HPDE6-E6E7 (cell line): ENCODE measurements around the gene SNCAIP.

Experiments
- DNase-seq: peaks from one replicate; pipeline ENCODE4 v3.0.0; 2011; ENCODE audit warnings: missing footprints; ENCODE audit errors: extremely low spot score

The SNCAIP gene

DNA sequence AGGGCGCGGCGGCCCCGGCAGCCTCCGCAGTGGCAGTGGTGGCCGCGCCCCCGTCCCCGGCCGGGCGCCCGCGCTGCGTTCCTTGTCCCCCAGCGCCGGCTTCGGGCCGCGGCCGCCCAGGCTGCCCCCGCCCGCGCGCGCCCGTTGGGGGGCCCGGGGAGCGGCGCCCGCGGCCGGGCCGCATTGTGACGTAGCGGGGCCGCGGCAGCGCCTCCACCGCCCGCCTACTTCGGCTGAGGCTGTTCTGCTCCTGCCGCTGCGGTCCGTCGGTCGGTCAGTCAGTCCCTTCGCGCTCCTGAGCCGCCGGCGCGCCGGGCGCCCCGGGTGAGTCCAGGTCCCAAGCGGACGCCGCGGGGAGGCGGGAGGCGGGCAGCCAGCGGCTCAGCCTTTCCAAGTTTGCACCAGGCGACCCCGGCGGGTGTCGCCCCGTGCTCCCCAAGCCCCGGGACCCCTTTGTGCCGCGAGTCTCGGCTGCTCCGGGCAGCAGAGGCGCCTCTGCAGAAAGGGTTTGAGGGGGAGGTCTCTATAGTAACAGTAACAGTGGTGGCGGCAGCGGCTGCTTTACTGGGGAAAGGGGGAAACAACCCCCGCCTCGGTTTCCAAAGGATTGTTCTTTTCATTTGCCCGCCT lies at the start of gene SNCAIP:
Gene SNCAIP (plus strand): TSS at position 277 of the 630 bp plus-strand sequence. CDS start 78,898 bp downstream, outside the sequence.
- peak; percentile 4 for DNase-seq

DNA sequence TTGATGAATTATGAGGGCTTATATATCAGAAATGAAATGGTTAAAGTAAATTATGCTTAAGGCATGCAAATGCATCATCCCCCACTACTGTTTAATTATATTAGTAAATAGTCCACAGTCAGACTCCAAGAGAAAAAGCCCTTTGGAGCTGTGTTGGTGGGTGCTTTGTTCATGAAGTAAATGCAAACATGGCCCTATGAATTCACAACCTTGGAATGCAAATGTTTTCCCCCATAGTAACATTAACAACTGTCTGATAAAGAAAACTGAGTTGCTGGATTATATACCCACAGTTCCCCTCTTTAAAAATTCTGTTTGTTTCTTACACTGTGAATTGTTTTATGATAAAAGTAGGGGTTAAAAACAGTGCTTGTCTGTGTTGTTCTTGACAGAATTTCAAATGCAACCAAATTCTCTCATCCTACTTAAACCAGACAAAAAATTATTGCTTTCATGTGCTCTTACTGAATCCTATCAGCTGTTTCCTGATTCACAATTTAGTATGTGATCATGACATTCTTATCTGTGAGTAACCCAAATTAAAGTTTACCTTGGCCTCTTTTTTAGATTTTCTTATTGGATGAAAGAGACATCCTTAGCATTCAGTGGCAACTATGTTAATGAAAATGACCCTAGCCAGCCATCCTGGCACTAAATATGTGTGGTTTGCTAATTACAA lies 48.5 kb upstream of the SNCAIP start:
- no peak for DNase-seq

DNA sequence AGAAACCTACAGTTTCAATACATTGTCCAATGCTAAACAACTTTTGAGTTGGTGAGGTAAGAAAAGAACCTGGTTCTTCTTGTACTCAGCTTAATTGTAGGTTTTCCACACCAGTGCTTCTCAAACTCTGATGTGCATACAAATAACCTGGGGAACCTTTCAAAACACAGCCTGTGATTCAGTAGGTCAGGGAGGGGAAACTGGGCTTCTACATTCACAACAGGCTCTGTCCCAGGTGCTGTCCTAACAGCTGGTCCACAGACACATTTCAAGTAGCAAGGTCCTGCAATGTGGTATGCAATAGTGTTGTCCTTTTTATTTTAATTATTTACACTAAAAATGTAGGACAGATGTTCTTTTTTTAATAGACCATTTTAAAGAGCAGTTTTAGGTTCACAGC lies 47.4 kb upstream of the SNCAIP start:
- no peak for DNase-seq

DNA sequence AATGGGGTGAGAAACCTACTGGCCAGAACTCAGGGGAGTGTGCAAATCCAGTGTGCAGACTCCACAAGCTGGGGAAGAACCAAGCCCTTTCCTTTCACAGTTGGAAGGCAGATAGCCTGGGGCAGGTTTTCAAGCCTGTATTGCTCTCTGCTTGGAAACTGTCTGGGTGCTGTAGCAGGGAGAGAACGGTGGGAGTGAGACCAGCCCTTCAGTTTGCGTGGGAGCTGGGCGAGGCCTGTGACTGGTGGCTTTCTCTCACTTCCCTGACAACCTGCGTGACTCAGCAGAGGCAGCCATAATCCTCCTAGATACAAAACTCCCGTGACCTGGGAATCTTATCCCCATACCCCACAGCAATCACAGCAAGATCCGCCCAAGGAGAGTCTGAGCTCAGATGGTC lies 44.9 kb upstream of the SNCAIP start:
- DNase-seq, result no peak

- no peak for DNase-seq
Measured at GRCh38 chr5:122273696-122274095, 38.3 kb upstream of the SNCAIP start.

GRCh38 chr5:122283592-122283991 lies 28.4 kb upstream of the SNCAIP start:
- DNase-seq, result no peak

DNA sequence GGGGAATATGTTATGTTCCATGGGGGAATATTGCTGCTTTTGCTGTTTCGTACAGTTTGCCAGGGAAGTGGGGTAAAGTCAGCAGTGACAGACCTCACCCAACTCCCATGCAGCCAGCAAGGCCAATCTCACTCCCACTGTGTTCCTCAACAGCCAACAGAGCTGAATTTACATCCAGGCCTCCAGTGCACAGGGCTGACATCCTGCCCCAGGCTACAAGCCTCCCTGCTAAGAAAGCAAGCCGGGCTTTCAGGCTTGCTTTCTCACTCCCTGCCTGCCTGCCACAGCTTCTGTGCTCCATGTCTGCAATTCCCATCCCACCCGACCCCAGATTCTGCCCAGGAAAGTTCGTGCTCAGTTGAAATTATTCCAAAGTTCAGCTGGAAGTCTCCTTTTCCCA lies 25.5 kb upstream of the SNCAIP start:
- DNase-seq, result no peak

- DNase-seq, result no peak
Measured at GRCh38 chr5:122287101-122287500, 24.9 kb upstream of the SNCAIP start.

GRCh38 chr5:122291000-122291901 lies 20.8 kb upstream of the SNCAIP start:
- no peak for DNase-seq

DNA sequence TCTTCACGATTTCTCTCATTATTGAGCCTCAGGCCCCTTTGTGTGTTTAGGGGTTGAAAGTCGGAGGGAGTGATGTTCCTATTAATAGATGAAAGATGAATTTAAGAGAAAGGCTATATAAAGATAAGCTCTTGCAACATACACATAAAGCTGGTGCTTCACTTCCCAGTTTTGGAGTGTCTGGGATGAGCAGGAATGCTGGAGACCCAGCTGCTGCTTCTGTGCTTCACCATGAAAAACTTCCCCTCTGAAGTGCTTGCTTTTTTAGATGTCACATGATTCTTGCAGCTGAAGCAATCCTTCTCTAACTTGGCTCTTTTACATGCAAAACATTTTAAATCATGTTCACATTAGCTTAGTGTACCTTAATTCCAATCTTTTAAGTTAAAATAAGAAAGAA lies 19.7 kb upstream of the SNCAIP start:
- DNase-seq, result no peak

DNA sequence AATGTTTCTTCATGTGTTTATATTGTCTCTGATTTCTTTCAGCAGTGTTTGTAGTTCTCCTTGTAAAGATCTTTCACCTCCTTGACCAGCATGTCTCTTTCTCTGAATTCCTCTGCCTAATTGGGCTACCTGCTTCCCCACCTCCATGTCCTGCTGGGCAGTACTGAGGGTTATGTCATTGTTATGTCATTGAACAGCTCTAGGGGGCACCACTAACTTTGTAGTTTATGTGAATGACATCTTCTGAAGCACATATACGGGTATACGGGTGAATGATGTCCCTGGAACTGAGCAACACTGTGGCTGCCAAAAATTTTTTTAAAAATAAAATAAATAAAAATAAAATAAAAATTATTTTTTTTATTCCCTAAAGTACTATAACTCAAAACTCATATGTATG lies 16.9 kb upstream of the SNCAIP start:
- DNase-seq, result no peak

DNA sequence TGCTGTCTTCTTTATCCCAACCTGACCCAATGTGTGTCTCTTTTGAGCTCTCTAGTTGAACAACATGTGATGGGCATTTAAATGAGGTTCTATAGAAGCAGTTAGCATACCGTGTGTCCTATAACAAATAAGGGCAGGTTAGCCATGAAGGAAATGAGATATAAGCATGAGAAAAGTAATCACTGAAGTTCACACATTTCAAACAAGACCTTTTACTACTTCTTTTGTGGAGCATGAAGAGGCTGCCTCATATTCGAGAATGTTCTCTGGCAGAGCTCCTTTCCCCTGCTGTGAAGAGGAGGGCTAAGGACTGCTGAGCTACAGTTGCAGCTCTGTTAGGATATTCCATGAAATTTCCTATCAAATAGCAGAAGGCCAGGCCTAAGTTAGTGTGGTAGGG lies 15.2 kb upstream of the SNCAIP start:
- DNase-seq, result no peak

GRCh38 chr5:122297587-122298298 lies 14.3 kb upstream of the SNCAIP start:
- no peak for DNase-seq

GRCh38 chr5:122300374-122300773 lies 11.7 kb upstream of the SNCAIP start:
- DNase-seq, result no peak

- no peak for DNase-seq
Measured at GRCh38 chr5:122301016-122301415, 11.0 kb upstream of the SNCAIP start.

DNA sequence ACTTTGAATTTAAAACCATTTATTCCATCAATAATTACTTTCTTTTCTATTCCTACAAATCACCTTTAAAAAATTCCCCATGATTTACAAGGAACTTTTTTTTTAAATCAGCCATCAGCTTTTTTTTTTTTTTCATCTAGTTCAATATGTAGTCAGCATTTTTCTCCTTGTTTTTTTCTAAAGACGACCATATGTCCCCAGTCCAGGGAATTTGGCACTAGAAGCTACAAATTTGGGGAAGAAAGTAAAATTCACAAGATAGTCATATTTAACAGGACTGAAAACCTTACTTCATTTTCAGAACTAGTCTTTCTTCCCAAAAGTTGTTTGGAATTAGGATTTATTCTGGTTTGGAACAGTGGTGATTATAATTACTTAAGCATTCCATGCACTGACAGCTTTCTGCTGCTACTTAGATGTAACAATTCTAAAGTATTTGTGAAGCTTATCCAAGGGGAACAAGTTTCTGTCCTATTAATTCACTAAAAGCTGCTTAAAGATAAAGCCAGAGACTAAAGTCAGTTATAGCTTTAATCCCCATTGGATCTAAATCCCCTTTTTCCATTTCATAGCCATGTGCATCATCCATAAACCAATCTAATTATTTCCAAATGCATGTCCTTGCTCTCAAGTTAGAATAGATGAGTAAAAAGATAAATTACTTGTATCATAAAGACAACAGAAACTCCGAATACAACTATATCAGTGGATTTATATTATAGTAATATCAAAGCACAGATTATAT lies 7.4 kb upstream of the SNCAIP start:
- DNase-seq, result no peak

GRCh38 chr5:122306461-122306860 lies 5.6 kb upstream of the SNCAIP start:
- no peak for DNase-seq

DNA sequence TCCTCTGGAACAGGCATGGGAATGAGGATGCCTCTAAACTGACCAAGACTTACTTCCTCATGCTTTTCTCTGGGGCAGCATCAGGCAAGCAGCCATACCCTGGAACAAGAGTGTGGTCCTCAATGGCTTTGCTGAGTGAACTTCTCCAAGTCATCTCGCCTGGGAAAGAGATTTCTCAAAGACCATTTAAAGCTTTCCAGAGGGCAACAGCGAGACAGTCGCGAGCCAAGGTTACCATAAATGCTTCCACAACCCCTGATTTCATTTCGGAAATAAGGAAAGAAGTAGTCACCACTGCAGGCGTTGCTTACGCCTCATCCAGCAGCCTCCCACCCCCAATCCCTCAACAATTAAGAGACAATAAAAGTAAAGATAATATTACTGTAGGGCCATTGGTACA lies 1.1 kb upstream of the SNCAIP start:
- no peak for DNase-seq

- DNase-seq, result no peak
Measured at GRCh38 chr5:122311497-122311960, 508 bp upstream of the SNCAIP start.

DNA sequence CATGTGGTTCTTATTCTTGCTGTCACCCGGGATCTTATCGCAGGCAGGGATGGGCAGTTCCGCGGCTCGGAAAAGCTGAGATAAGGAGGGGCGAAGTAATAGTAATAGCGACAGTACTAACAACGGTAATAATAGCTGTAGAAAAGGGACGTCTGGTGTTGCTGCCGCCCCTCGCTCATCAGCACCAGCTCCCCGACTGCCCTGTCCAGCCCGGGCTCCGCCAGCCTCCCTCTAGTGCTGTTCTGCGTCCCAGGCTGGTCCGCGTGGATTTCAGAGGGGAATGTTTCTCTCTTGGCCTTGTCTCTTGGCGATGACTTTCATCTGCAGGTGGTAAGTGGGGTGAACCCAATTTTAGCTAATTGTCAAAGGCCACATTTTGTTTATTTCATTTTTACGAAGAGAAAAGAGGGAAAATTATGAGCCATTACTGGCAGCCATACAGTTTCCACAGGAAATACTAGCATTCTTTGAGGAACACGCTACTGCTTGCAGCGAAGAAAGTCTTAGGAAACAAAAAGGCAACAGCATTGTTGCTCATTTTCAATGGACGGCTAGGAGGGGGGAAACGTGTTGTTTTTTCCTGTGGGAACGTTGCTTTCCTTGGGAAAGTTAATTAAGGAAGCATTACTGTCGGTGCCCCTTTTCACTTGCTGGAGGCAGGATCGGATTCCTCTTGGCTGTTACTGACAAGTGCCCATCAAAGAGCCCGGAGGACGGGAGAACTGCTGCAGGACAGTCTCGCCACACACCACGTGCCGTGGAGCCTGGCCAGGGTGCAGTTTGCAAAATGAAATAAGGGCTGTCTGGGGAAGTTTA lies 762 bp downstream of the SNCAIP start:
- DNase-seq, result no peak
